Osteocyte (in vitro differentiated cells): ENCODE measurements around the gene DRD2. TPM values are rescaled to one million over a fixed set of nuclear protein-coding genes. Genes with fewer than 3 reads are reported as not detected.

Source experiments
- DNase-seq: peaks from one replicate; pipeline ENCODE4 v3.0.0; 2021; ENCODE audit warnings: mixed read lengths; ENCODE audit not compliant: unreplicated experiment; ENCODE audit errors: extremely low spot score
- H3K27ac Mint-ChIP-seq: one replicate; pipeline ENCODE4 v1.8.0; 2021; ENCODE audit warnings: mild to moderate bottlenecking, mixed read lengths; ENCODE audit not compliant: unreplicated experiment
- H3K27me3 Mint-ChIP-seq: one replicate; pipeline ENCODE4 v1.8.0; 2021; ENCODE audit warnings: mixed read lengths; ENCODE audit not compliant: unreplicated experiment
- H3K36me3 Mint-ChIP-seq: one replicate; pipeline ENCODE4 v1.8.0; 2021; ENCODE audit warnings: mixed read lengths; ENCODE audit not compliant: unreplicated experiment
- H3K4me1 Mint-ChIP-seq: one replicate; pipeline ENCODE4 v1.8.0; 2021; ENCODE audit warnings: mixed read lengths; ENCODE audit not compliant: unreplicated experiment
- H3K4me3 Mint-ChIP-seq: one replicate; pipeline ENCODE4 v1.8.0; 2021; ENCODE audit warnings: mild to moderate bottlenecking, moderate library complexity, mixed read lengths; ENCODE audit not compliant: unreplicated experiment
- H3K9me3 Mint-ChIP-seq: one replicate; pipeline ENCODE4 v1.8.0; 2021; ENCODE audit warnings: mixed read lengths; ENCODE audit not compliant: unreplicated experiment
- total RNA-seq: library from RNA; stranded (reverse); gene quantifications from 2 replicates; pipeline ENCODE4 v1.2.1, GENCODE V29; 2021
- TF ChIP-seq, protein P1 (sequence below): fragments of 200-600 bp; sonication (generic); IDR thresholded peaks from 2 replicates; pipeline ENCODE4 v1.5.0; 2021; ENCODE audit warnings: antibody characterized with exemption, mild to moderate bottlenecking, moderate library complexity

DRD2 gene
- total RNA-seq, 1 donor from 2014 or later, result not detected

DNA sequence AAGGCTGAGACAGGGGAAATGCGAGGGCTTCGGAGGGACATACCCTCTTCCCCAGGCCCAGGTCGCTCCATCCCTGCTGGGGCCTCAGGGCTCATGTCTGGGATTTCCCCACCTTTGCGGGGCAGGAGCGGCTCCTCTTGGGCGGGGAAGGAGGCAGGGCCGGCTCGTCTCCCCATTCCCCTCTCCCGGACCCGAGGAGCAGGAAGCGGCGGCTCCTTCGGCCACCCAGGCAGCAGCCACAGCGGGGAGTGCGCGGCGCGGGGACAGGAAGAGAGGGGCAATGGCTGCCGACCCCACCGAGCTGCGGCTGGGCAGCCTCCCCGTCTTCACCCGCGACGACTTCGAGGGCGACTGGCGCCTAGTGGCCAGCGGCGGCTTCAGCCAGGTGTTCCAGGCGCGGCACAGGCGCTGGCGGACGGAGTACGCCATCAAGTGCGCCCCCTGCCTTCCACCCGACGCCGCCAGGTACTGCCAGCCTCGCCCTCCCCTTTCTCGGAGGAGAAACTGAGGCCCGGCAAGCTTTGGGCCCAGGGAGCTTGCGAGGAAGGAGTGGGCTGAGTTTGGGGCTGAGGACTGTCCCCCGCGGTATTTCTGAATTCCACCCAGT lies 87.5 kb downstream of the DRD2 start, which contains the start of gene ANKK1:
Gene ANKK1, plus strand, starts transcription at position 175 of the 607 bp plus-strand sequence. Its CDS starts 106 bp downstream, at position 281.
- Mint-ChIP-seq H3K4me1 (no peaks in the 10 kb centered on the region), H3K36me3 (no peaks in the 10 kb centered on the region), H3K9me3 (no peaks in the 10 kb centered on the region), H3K27me3 (peaks cover 12% of the 10 kb centered on the region), H3K4me3 (no peak within 1 kb of the TSS), H3K27ac (no peak within 1 kb of the TSS)
- no peak for DNase-seq
- TF ChIP-seq, protein P1, sequence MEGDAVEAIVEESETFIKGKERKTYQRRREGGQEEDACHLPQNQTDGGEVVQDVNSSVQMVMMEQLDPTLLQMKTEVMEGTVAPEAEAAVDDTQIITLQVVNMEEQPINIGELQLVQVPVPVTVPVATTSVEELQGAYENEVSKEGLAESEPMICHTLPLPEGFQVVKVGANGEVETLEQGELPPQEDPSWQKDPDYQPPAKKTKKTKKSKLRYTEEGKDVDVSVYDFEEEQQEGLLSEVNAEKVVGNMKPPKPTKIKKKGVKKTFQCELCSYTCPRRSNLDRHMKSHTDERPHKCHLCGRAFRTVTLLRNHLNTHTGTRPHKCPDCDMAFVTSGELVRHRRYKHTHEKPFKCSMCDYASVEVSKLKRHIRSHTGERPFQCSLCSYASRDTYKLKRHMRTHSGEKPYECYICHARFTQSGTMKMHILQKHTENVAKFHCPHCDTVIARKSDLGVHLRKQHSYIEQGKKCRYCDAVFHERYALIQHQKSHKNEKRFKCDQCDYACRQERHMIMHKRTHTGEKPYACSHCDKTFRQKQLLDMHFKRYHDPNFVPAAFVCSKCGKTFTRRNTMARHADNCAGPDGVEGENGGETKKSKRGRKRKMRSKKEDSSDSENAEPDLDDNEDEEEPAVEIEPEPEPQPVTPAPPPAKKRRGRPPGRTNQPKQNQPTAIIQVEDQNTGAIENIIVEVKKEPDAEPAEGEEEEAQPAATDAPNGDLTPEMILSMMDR, result peak; percentile 9

DNA sequence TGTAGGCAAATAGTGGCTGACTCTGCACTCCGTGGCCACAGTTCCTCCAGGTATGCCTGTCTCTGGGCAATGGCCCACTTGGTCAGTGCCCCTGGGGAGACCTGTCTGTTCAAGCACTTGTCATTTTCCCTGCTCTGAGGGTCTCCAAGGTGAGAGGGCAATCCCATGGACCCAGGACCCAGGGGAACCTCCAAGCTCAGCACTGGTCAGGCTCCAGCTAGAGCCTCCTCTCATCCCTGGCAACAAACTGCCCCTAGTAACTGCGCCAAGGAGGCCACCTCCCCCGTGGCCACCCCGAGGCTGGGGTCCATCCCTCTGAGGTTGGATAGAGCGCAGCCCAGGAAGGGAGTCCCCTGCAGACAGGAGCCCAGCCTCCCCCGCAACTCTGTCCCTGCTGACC lies 88.3 kb downstream of the DRD2 start:
- DNase-seq, result no peak
- Mint-ChIP-seq H3K27me3 (peaks cover 15% of the 10 kb centered on the region), H3K4me3 (no peak overlapping the region), H3K4me1 (no peaks in the 10 kb centered on the region), H3K9me3 (no peaks in the 10 kb centered on the region), H3K27ac (no peak overlapping the region), H3K36me3 (no peaks in the 10 kb centered on the region)
- TF ChIP-seq, protein P1, result no peak

DNA sequence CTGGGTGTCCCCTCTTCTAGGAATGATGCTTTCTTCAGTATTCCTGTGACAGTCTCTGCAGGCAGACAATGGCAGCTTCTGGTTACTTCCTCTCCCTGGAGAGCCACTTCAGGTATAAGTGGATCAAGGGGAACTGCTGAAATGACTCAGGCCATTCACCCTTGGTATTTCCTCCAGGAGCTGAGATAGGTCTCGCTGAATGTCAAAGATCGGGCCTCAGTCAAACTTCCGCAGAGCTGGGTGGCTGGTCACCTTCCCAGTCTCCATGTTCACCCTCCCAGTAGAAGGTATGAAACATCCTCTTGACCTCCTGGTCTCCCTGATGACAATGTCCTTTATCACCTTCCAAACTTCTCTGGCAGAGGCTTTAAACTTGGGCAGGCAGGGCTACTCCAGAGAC lies 89.4 kb downstream of the DRD2 start:
- no peaks in the 10 kb centered on the region for H3K4me1 Mint-ChIP-seq
- DNase-seq, result no peak
- H3K27ac Mint-ChIP-seq, result no peak overlapping the region

DNA sequence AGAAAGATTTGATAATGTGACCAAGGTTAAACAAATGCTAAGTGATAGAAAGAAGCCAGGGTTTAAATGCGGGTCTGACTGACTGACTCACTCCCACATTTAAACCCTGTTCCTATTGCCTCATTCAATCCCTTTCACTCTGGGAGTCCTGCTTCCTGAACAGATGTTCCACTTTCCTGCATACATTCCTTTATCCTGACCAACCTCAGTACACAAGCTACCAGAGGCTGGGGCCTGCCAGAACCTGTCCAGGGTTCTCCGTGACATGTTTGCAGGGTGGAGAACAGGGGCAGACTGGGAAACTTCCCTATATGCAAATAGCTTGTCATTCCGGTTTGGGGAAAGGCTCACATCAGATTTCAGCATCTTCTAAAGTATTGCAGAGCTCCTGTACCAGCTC lies 90.6 kb downstream of the DRD2 start:
- Mint-ChIP-seq H3K27me3 (peaks cover 15% of the 10 kb centered on the region), H3K9me3 (no peaks in the 10 kb centered on the region), H3K4me3 (no peak overlapping the region), H3K4me1 (no peaks in the 10 kb centered on the region), H3K36me3 (no peaks in the 10 kb centered on the region), H3K27ac (no peak overlapping the region)
- DNase-seq, result no peak
- TF ChIP-seq, protein P1, result no peak

More for the DNA sequence above, 89.4 kb downstream of the DRD2 start:
- Mint-ChIP-seq H3K36me3 (no peaks in the 10 kb centered on the region), H3K27me3 (peaks cover 15% of the 10 kb centered on the region), H3K9me3 (no peaks in the 10 kb centered on the region), H3K4me3 (no peak overlapping the region)
- TF ChIP-seq, protein P1, result no peak

DNA sequence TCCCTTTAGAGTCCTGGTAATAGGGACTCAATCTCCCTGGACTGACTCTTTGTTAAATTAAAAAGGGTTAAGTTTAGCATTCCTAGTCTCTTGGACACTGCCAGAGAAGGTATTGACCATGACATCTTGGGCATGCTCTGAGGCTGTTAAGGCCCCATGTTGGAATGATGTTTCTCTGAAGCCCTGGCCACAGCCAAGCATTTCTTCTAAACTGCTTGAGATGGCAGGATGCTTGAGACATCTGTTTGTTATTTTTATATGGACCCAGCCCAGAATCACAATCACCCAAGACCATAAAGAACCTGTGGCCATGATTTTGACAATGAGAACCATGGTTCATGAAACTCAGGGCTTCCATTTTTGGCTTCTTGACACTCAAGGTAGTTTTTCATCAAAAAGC lies 93.1 kb downstream of the DRD2 start:
- TF ChIP-seq, protein P1, result no peak
- H3K36me3 Mint-ChIP-seq, result no peaks in the 10 kb centered on the region
- no peak overlapping the region for H3K27ac Mint-ChIP-seq
- DNase-seq, result no peak
- H3K4me3 Mint-ChIP-seq, result no peak overlapping the region
- peaks cover 14% of the 10 kb centered on the region for H3K27me3 Mint-ChIP-seq
- H3K4me1 Mint-ChIP-seq, result peaks cover 4% of the 10 kb centered on the region
- H3K9me3 Mint-ChIP-seq, result no peaks in the 10 kb centered on the region
